Activated T-cell treated with anti-CD3 and anti-CD28 coated beads, Interleukin-2, amount 50 U/mL, for 1 hour (primary cell): Measurements from ENCODE around the gene USH2A.

Source experiments
- DNase-seq: peaks from one replicate; pipeline ENCODE4 v3.0.0-alpha.2; 2020

USH2A gene

DNA sequence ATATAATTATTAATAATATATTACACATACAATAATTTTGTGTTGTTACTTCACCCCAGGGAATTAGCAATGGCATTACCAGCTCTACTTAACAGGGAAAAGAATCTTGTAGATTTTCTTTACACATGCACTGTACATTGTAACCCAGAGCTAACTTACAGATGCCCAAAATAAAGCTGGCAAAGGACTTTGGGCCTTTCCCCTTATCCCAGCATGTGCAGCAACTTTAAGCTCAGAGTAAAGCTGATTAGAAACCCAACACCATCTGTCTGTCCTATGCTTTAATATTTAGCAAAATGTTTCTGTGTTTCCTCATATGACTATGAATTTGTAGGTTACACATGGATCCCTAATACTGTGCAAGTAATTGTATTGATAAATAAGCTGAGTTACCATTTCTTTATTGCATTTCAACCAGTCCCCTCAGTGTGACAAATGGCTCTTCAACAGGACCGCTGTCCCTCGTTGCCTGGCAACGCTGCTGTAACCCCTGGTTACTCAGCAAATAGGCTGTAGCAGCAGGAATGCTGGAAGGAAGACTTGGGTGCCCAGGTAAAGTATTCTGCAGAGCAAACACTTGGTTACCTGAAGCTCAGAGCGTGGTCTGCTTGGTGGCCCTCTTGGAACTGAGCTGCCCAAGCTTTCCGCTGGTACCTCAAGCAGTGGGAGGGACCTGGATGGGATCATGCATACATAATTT is at the start of gene USH2A:
TSS of gene USH2A (minus strand) at position 628 of the 700 bp plus-strand sequence. CDS start 1,112 bp downstream, outside the sequence.
- no peak for DNase-seq

- DNase-seq = no peak
These were observed 43.0 kb upstream of the USH2A start for GRCh38 chr1:216466162-216466801.

- DNase-seq = no peak
These were observed 41.2 kb upstream of the USH2A start for GRCh38 chr1:216464489-216464888.

- DNase-seq = no peak
These were observed 39.0 kb upstream of the USH2A start for GRCh38 chr1:216462066-216462775.

DNA sequence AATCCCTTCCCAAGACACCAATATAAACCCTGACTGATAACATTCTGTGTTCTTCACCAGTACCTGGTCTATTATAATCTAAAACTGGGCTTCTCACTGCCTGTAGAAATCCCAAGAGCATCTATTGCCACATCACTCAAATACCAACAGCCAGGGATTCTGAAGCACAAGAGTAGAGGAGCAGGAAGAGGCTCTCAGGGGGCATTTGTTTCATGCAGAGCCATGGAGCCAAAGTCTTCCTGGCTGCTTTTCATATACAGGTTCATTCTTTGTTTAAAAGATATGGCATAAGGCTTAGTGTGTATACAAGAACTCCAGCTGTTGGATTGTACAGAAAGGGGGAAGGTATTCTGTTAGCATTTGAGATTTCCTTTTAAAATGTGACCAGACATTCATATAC is 38.2 kb upstream of the USH2A start:
- no peak for DNase-seq

- DNase-seq = no peak
These were observed 36.5 kb upstream of the USH2A start for GRCh38 chr1:216459651-216460207.

GRCh38 chr1:216458812-216459211 is 35.6 kb upstream of the USH2A start:
- no peak for DNase-seq

GRCh38 chr1:216457356-216457755 is 34.1 kb upstream of the USH2A start:
- DNase-seq = no peak

- DNase-seq = no peak
These were observed 33.4 kb upstream of the USH2A start for GRCh38 chr1:216456682-216457081.

DNA sequence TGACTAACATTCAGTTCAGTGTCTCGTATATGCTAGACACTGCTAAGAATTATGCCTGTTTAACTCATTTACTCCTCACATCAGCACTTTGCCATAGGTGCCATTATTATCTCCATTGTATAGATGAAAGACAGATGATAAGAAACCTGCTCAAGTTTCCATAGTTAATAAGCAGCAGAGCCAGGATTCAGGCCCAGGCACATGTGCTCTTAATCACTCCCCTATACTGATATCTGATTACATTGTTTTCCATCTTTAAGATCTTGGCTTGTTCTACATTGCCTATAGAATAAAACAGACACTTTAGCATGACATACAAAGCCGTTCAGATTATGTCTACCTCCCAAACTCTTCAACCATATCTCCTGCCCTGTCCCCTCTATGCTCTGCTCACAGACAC is 30.5 kb upstream of the USH2A start:
- no peak for DNase-seq

- no peak for DNase-seq
These were observed 27.0 kb upstream of the USH2A start for GRCh38 chr1:216450227-216450626.

DNA sequence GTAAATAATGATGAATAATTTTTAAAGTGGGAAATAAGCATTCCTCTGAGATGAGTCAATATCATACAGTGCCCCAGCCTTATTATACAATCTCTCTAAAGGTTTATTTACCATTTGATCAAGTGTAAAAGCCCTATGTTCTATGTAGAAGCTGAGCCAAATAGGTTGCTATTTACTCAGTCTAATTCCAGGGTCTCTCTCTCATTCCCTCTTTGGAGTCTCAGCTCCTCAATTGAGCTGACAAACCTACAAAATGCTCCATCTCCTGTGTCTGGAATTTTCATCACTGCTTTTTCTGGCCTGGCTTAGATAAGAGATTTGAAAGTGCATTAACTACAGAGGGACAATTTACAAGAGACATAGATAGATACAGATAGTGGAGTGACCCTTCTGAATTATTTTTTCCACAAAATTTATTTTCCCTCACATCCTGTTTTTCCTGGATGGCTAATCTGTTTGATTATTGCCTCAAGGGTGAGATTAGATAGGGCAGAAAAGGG is 24.8 kb upstream of the USH2A start:
- no peak for DNase-seq

DNA sequence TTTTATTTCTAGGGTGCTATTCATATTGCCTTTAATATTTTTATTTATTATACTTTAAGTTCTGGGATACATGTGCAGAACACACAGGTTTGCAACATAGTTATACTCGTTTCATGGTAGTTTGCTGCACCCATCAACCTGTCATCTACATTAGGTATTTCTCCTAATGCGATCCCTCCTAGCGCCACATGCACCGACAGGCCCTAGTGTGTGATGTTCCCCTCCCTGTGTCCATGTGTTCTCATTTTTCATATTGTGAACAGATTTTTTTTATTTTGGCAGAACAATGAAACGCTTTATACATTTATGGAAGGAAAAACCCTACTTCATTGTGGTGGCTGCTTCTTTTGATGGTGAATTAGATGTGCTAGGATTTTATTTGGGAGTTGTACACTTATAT is 14.4 kb upstream of the USH2A start:
- no peak for DNase-seq

DNA sequence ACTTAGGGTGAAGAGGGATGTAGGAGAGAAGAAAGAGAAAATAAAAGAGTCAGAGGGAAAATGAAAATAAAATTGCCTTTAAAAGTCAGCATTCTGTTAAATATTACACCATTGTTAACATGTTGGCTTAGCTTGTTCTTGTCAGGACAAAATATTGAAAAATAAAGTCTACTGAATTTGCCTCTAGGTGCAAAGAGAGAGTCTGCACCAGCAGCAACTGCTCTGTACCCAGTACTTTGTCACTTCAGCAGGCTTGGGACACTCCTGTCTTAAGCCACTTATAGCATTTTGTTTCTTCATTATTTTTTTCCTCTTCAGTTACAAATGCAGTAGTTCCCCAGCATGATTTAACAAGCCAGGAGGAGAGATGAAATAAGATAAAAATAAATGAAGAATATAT is 11.0 kb upstream of the USH2A start:
- no peak for DNase-seq

GRCh38 chr1:216433175-216433574 is 9.9 kb upstream of the USH2A start:
- no peak for DNase-seq

DNA sequence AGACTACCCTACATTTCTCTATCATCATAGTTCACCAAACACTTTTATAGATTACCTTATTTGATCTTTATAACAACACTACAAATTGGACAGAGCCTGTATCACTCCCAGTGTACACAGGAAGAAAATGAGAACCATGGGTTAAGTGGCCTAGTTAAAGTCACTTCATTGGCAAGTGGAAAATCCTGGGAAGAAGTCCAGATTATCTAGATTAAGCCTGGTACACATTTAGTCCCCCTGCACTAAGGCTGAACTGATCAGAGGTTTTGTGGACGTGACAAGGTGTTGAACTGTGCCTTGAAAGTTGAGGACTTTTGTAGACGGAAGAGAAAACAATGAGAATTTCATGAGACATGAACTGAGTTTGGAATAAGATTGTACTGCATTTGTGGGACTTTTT is 7.5 kb upstream of the USH2A start:
- DNase-seq = no peak

GRCh38 chr1:216425577-216425976 is 2.3 kb upstream of the USH2A start:
- DNase-seq = no peak

- no peak for DNase-seq
These were observed 2.5 kb downstream of the USH2A start for GRCh38 chr1:216420746-216421145.

- DNase-seq = no peak
These were observed 3.0 kb downstream of the USH2A start for GRCh38 chr1:216420263-216420662.

DNA sequence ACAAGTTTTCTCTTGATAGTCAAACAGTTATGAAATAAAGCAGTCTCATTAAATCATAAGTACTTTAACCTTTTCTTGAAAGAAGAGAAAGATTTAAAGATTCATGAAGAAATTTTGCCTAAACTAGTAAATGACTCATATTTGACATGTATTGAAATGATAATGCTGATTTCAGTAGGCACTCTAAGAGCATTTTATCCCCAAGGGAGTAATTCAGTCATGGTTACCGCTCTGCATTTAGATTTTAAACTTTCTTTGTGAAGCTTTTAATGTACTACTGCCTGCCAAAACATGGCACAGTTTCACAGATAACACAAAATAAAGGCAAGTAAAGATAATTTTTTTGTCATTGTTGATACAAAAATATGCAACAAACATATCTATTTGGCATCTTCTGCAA is 6.8 kb downstream of the USH2A start:
- no peak for DNase-seq

GRCh38 chr1:216410026-216410425 is 13.2 kb downstream of the USH2A start:
- DNase-seq = no peak

DNA sequence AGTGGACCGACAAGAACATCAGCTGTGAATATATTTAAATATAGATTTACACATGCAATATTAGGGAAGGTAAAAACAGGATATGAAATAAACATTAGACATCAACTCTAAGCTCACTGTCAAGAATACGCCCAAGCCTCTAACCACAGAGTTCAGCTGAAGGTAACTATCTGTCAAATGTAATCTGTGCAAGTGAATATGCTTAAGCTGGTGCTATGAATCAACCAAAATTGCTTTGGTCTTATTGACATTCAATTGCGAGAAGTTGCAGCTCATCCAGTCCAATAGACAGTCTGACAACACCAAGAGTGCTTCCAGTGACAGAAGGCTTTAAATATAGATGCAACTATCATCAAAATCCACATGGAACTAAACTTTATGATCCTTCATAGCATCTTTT is 32.3 kb downstream of the USH2A start:
- no peak for DNase-seq

GRCh38 chr1:216389774-216390173 is 33.5 kb downstream of the USH2A start:
- DNase-seq = no peak

- DNase-seq = no peak
These were observed 34.7 kb downstream of the USH2A start for GRCh38 chr1:216388558-216388957.
